NOMO-1 treated with DMSO at 0.1 percent for 48 hours (cell line): Measurements from ENCODE around the gene ADAM15.

Experiments used
- DNase-seq: peaks from one replicate; lab custom pipeline; 2025; ENCODE audit not compliant: unreplicated experiment; lab: John Stamatoyannopoulos, UW

Gene ADAM15

DNA sequence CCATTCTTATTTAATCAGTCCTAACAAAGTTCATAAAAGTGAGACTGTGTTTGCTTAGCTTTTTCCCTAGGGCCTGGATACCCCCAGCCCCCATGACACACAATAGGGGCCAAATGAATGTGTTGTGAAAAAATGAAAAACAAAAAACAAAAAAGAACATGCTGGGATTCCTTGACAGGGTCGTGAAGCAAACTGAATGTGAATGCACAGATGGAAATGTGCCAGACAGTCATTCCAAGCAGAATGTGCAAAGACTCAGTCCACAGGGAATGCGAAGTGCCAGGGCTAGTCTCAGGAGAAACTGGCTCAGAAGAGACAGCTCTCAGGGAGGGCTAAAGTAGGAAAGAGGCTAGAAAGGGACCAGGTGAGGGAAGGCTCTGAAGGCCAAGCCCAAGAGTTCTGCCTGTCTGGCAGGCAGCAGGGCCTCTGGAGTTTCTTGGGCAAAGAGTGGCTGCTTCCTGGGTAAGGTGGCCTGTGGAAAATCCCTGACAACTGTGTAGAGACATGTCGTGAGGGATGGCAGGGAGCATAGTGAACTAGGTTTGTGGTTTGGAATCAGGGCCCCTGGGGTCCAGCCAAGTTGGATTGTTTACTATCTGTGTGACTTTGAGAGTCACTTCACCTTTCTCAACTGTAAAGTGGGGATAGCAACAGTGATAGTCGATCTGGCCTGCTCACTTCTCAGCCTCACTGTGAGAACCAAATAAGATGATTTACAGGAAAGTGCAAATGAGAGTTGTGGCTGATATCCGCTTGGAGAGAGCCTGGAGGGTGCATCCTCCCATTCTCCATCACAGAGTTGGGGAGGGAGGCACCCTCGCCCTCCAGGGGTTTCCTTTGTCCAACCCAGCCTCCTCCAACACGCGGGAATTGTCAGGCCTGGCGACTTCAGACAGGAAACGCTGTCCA is 1.2 kb upstream of the ADAM15 start:
- no peak for DNase-seq

GRCh38 chr1:155051342-155051776 is 243 bp downstream of the ADAM15 start:
- no peak for DNase-seq

DNA sequence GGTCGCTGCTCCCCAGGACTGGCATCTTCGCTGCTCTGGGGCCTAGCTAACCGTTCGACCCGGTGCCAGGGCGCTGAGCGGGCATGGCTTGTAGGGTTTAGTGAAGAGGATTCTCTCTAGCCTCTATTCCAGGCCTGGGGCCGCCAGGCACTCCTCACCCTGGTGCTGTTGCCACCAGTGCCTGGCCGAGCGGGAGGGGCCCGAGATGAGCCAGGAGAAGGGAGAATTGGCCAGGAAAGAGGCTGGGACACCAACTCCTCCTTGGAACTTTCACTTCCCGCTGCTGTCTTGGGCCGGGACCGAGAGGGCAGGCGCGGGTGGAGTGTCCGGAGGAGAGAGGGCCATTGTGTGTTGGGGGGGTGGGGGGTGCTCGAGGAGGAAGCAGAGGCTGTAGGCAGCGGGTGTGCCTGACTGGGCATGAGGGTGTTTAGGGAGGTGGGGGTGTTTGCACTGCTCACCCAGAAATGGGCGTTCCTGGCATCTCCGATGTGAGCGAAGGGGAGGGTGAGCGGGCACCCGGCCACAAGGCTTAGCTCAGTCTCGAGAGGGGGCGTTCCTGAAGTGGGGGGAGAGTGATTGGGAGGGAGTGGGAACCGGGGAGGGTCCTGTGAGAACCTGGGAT is 772 bp downstream of the ADAM15 start:
- no peak for DNase-seq

- no peak for DNase-seq
Measured at GRCh38 chr1:155052439-155053395, 1.6 kb downstream of the ADAM15 start.

DNA sequence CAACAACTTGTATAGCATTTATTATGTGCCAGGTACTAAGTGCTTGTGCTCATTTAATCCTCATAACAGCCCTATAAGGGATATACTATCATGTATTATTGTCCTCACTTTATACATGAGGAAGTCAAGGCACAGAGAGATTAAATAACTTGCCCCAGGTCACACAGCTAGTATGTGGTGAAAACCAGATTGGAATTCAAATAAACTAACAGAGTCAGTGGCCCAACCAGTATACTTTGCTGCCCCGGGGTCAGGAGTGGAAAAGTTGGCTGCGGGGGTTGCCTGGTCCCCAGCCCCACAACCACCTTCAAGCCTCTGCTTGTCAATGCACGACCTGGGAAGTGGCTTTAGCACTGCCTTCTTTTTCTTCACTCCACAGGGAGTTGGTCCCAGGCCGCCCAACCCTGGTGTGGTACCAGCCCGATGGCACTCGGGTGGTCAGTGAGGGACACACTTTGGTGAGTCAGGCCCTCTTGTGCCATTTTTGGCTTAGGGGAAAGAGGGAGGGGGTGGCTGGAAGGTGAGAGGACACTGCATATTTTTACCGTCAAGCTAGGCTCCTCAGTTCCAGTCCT is 2.5 kb downstream of the ADAM15 start:
- DNase-seq = no peak

GRCh38 chr1:155057104-155057503 is 6.0 kb downstream of the ADAM15 start:
- DNase-seq = no peak

- no peak for DNase-seq
Measured at GRCh38 chr1:155057788-155058211, 6.7 kb downstream of the ADAM15 start.

DNA sequence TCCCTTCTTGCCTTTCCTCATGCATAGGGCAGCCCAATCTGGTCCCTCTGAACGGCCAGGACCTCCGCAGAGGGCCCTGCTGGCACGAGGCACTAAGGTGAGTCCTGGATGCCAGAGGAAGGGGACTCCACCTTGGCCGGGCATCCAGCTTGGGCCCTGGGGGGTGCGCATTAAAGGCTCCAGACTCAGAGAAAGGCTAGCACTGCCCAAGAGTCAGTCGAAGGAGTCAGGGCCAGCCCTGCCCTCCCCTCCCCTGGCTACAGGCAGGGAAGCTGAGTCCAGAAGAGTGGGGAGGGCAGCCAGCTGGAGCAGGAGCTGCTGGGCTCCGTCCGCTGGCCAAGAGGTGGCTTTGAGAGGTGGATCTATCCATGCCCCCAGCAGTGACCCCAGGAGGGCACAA is 9.6 kb downstream of the ADAM15 start:
- no peak for DNase-seq

DNA sequence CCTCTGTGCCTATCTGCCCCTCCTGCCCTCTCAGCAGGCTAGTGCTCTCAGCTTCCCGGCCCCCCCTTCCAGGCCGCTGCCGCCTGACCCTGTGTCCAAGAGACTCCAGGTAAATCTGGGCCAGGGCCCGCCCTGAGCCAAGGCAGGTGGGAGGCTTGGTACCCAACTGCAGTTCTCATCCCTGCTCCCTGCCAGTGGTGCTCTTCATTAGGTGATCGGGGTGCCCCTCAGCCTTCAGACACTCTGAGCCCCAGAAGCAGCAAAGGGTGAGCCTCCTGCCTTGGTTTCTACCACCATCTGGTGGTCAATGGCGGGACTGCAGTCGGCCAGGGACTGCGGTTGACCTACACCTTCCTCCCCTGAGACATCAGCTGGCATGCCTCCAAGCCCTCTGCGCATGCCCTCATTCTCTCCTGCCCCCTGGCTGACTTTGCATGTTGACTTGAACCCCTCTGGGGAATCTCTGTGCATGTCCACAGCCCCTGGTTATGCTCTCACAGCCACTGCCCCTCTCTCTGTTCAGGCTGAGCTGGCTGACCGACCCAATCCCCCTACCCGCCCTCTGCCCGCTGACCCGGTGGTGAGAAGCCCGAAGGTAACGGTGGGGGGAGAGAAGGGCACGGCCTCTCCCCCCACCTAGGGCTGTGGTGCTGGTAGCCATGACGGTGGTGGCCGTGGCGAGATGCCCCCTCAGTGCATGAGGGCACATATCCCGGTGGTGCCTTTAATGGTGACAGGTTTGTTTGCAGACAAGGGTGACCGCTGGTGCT is 10.4 kb downstream of the ADAM15 start:
- peak; percentile 68 for DNase-seq

DNA sequence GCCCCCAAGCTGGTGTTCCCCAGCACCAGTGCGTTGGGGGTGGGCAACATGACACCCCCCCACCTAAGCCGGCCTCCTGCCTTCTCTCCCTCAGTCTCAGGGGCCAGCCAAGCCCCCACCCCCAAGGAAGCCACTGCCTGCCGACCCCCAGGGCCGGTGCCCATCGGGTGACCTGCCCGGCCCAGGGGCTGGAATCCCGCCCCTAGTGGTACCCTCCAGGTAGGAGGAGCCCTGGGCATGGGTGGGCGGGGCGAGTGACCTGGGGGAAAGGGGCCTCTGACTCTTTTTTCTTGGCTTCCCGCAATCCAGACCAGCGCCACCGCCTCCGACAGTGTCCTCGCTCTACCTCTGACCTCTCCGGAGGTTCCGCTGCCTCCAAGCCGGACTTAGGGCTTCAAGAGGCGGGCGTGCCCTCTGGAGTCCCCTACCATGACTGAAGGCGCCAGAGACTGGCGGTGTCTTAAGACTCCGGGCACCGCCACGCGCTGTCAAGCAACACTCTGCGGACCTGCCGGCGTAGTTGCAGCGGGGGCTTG is 11.1 kb downstream of the ADAM15 start:
- DNase-seq = no peak

GRCh38 chr1:155062702-155063411 is 11.7 kb downstream of the ADAM15 start:
- DNase-seq = peak; percentile 26

DNA sequence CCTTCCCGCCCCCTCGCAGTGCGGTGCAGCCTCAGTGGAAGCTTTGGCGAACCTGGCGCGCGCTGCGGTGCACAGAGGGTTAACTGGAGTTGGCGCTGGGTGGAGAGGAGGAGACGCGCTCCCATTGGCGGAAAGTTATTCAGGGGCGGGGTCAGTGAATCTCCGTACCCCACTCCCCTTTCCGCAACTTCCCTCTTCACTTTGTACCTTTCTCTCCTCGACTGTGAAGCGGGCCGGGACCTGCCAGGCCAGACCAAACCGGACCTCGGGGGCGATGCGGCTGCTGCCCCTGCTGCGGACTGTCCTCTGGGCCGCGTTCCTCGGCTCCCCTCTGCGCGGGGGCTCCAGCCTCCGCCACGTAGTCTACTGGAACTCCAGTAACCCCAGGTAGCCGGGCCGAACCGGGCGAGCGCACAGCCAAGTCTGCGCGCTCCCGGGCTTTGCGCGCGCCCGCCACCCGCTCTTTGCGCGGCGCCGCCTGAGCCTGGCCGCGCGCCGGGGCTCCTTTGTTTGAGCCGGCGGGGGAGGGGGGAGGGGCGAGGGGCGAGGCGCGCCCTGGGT is 12.5 kb downstream of the ADAM15 start, which contains the start of gene EFNA4:
Gene EFNA4 (plus strand): TSS at position 191 of the 561 bp plus-strand sequence. CDS start 84 bp downstream, at position 275.
- DNase-seq = peak; percentile 94

- DNase-seq = no peak
Measured at GRCh38 chr1:155064111-155064831, 13.2 kb downstream of the ADAM15 start.

- no peak for DNase-seq
Measured at GRCh38 chr1:155064832-155065429, 13.8 kb downstream of the ADAM15 start.

DNA sequence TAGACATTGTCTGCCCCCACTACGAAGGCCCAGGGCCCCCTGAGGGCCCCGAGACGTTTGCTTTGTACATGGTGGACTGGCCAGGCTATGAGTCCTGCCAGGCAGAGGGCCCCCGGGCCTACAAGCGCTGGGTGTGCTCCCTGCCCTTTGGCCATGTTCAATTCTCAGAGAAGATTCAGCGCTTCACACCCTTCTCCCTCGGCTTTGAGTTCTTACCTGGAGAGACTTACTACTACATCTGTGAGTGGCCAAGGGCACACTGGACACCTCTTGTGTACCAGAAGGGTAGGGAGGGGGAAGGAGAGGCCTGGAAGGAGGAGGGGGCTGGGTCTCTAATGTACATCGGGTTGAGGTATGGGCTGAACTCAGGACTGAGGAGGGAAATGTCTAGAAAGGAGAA is 15.7 kb downstream of the ADAM15 start:
- DNase-seq = no peak

DNA sequence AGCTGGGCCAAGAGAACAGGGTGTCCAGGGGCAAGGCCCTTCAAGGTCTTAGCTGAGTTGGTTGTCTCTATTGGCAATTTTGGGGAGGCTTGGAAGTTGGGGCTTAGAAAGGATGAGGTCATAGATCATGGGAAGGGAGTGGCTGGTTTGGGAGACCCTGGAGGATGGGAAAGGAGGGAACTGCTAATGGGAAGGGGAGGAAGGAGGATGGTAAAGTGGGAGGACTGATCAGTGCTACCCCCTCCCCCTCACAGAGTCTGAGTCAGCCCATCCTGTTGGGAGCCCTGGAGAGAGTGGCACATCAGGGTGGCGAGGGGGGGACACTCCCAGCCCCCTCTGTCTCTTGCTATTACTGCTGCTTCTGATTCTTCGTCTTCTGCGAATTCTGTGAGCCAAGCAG is 17.5 kb downstream of the ADAM15 start:
- DNase-seq = no peak

- DNase-seq = no peak
Measured at GRCh38 chr1:155069551-155070157, 18.5 kb downstream of the ADAM15 start.
